ENCODE data around the gene G6PD. TPM values are rescaled to one million over a fixed set of nuclear protein-coding genes. Genes with fewer than 3 reads are reported as not detected.

Gene G6PD
- total RNA-seq, 1 experiment from 2014 or later, result 68.7 TPM

GRCh38 chrX:154481911-154482601 lies 64.6 kb downstream of the G6PD start:
- H3K79me2 ChIP-seq (ENCODE audit: insufficient read depth, low read length), result no peaks in the 10 kb centered on the region
- peaks cover 3 to 15% (median 10%) of the 10 kb centered on the region in 3 experiments; a peak in 6 of 7 replicates for H3K36me3 Mint-ChIP-seq (ENCODE audit: insufficient read depth in 1 of 3, low read depth in 3 of 3)
- H3K14ac ChIP-seq (ENCODE audit: insufficient read depth, low read length), result no peak overlapping the region
- no peak overlapping the region for H2AFZ ChIP-seq (ENCODE audit: low read length)
- H3K18ac ChIP-seq (ENCODE audit: insufficient read length, low read depth, low read length), result no peak overlapping the region
- no peak for TF ChIP-seq CTCF (conservative IDR thresholded peaks at IDR 0.05)
- no peak overlapping the region for H3K9ac ChIP-seq (ENCODE audit: extremely low read depth, insufficient read length, low read length)
- no peak overlapping the region for H2BK20ac ChIP-seq (ENCODE audit: low read depth, low read length, poor library complexity, severe bottlenecking)
- H3T11ph ChIP-seq (ENCODE audit: low read length), result no peak overlapping the region
- no peak overlapping the region for H3K27ac ChIP-seq (ENCODE audit: insufficient read length, low read depth, low read length)
- no peaks in the 10 kb centered on the region; the same call in 1 of the 2 replicates for H3K4me1 ChIP-seq (ENCODE audit: insufficient read depth, low read length)
- H3K79me1 ChIP-seq (ENCODE audit: insufficient read depth, low read depth, low read length, poor library complexity, severe bottlenecking), result no peaks in the 10 kb centered on the region
- peaks cover 10% of the 10 kb centered on the region for H3K27me3 Mint-ChIP-seq (ENCODE audit: low read depth)
- H2BK5ac ChIP-seq (ENCODE audit: insufficient read length, low read length), result no peak overlapping the region
- H3K4me2 ChIP-seq (ENCODE audit: insufficient read depth, insufficient read length, low read length), result no peak overlapping the region
- peaks cover 67 to 79% of the 10 kb centered on the region in 2 experiments for H3K9me3 Mint-ChIP-seq
- no peak overlapping the region for H3K23ac ChIP-seq (ENCODE audit: insufficient read length, low read depth, low read length)
- DNase-seq, result peak; percentile 26
- no peak overlapping the region for H4K8ac ChIP-seq (replicated peaks; ENCODE audit: insufficient read length, low read depth, low read length)
- no peak overlapping the region for H4K91ac ChIP-seq (ENCODE audit: insufficient read length, low read depth, low read length)
- no CpG with 5 or more reads among the region's 14 CpGs for WGBS (ENCODE audit: extremely low coverage, insufficient read length, low lambda C conversion rate)
- peaks cover 37% of the 10 kb centered on the region for H3K9me3 ChIP-seq (ENCODE audit: control insufficient read depth, low read depth, low read length)
- H2BK15ac ChIP-seq (ENCODE audit: low read depth, low read length), result no peak overlapping the region
- H3K27me3 ChIP-seq (ENCODE audit: insufficient read depth, low read length), result no peaks in the 10 kb centered on the region
- H4K5ac ChIP-seq (ENCODE audit: insufficient read length, low read depth, low read length), result no peak overlapping the region
- H3K27ac Mint-ChIP-seq, result peak overlapping the region in 1 of 3 experiments; percentile 46; a peak in 1 of 7 replicates
- no peaks in the 10 kb centered on the region for H4K20me1 ChIP-seq (ENCODE audit: control insufficient read depth, insufficient read depth, insufficient read length)
- H2AK5ac ChIP-seq (ENCODE audit: insufficient read length, low read length), result no peak overlapping the region
- H3K23me2 ChIP-seq (ENCODE audit: insufficient read length, low read depth, low read length, poor library complexity, severe bottlenecking), result peaks cover 4% of the 10 kb centered on the region
- no peak overlapping the region for H3K4ac ChIP-seq (ENCODE audit: low read depth, low read length)
- no peak overlapping the region for H2BK12ac ChIP-seq (ENCODE audit: insufficient read length, low read depth, low read length)
- H3K4me3 Mint-ChIP-seq, result no peak overlapping the region
- H3K4me1 Mint-ChIP-seq, result peaks cover 6 to 15% of the 10 kb centered on the region in 2 experiments
- no peak overlapping the region for H2BK120ac ChIP-seq (ENCODE audit: low read depth, low read length, poor library complexity, severe bottlenecking)
- H3K56ac ChIP-seq (ENCODE audit: insufficient read length, low read depth, low read length), result no peak overlapping the region

Other genes with a start within 250 kb of the G6PD start
- gene FLNA, start 172.2 kb downstream of the G6PD start, total RNA-seq (2021), result 946 and 957 TPM in 2 replicates
- 113 and 115 TPM in 2 replicates for gene EMD, start 167.6 kb downstream of the G6PD start, total RNA-seq (2021)
- gene RPL10, start 148.5 kb downstream of the G6PD start, total RNA-seq (2021), result 2,110 and 2,124 TPM in 2 replicates
- gene DNASE1L1, start 137.6 kb downstream of the G6PD start, total RNA-seq (2021), result 14.2 and 14.5 TPM in 2 replicates
- gene TAFAZZIN, start 135.3 kb downstream of the G6PD start, total RNA-seq (2021), result 24.7 and 25.5 TPM in 2 replicates
- 45.6 and 49.2 TPM in 2 replicates for gene ATP6AP1, start 118.2 kb downstream of the G6PD start, total RNA-seq (2021)
- gene GDI1, start 109.7 kb downstream of the G6PD start, total RNA-seq (2021), result 111 and 112 TPM in 2 replicates
- gene FAM50A, start 102.7 kb downstream of the G6PD start, total RNA-seq (2021), result 56.7 and 57.4 TPM in 2 replicates
- gene PLXNA3, start 88.6 kb downstream of the G6PD start, total RNA-seq (2021), result 36.3 and 45.5 TPM in 2 replicates
- 32.1 and 32.5 TPM in 2 replicates for gene LAGE3, start 67.6 kb downstream of the G6PD start, total RNA-seq (2021)
- 30.9 and 35.4 TPM in 2 replicates for gene UBL4A, start 60.2 kb downstream of the G6PD start, total RNA-seq (2021)
- gene SLC10A3, start 56.2 kb downstream of the G6PD start, total RNA-seq (2021), result 8.8 and 9.4 TPM in 2 replicates
- gene FAM3A, start 30.6 kb downstream of the G6PD start, total RNA-seq (2021), result 21.0 and 22.8 TPM in 2 replicates
- 16.2 and 17.8 TPM in 2 replicates for gene IKBKG, start 774 bp upstream of the G6PD start, total RNA-seq (2021)
- not detected in 2 replicates for gene CTAG1A, start 38.3 kb upstream of the G6PD start, total RNA-seq (2021)
- not detected in 2 replicates for gene CTAG1B, start 72.4 kb upstream of the G6PD start, total RNA-seq (2021)
- not detected in 2 replicates for gene CTAG2, start 106.7 kb upstream of the G6PD start, total RNA-seq (2021)
- 0.42 and 0.46 TPM in 2 replicates for gene GAB3, start 204.2 kb upstream of the G6PD start, total RNA-seq (2021)
- gene DKC1, start 216.0 kb upstream of the G6PD start, total RNA-seq (2021), result 160 and 164 TPM in 2 replicates

Data from H9 (cell line).